ENCODE data around the gene ZNF182. TPM values are rescaled to one million over a fixed set of nuclear protein-coding genes. Genes with fewer than 3 reads are reported as not detected.
"Not testable (repeated sequence)": the region's sequence is repeated elsewhere in the genome, so short reads cannot be mapped to it uniquely, and the experiment has no call there.

The ZNF182 gene
- total RNA-seq, 6 donors from 2014 or later = 4.5 to 13.6 (median 5.0) TPM

DNA sequence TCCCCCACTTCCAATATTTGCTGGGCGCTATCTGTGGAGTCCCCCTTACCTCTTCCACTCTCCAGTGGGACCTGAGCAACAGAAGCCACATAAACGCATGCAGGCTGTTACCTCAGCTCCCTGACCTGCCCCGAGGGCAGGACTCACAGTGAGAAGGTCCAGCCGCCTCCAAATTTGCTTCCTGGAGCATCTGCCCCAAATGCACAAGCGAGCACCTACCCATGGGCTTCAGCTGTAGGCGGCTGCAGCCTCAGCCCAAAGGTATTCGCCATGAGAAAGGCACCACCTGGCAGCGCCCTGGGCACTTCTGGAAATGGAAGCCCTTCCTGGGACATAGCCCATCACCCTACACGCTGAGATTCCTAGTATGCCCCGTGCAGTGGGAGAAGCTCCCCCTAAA, 26.4 kb upstream of the ZNF182 start:
- DNase-seq (no peak), ATAC-seq (ENCODE audit: low FRiP score in 2 of 2) (no peak)
- Histone ChIP-seq H3K27me3 (no peaks in the 10 kb centered on the region), H3K27ac (no peak overlapping the region), H3K9me3 (no peaks in the 10 kb centered on the region), H3K36me3 (no peaks in the 10 kb centered on the region), H3K4me1 (peaks cover 0 to 11% (median 0%) of the 10 kb centered on the region in 4 donors), H3K4me3 (no peak overlapping the region)
- TF ChIP-seq, protein P1, sequence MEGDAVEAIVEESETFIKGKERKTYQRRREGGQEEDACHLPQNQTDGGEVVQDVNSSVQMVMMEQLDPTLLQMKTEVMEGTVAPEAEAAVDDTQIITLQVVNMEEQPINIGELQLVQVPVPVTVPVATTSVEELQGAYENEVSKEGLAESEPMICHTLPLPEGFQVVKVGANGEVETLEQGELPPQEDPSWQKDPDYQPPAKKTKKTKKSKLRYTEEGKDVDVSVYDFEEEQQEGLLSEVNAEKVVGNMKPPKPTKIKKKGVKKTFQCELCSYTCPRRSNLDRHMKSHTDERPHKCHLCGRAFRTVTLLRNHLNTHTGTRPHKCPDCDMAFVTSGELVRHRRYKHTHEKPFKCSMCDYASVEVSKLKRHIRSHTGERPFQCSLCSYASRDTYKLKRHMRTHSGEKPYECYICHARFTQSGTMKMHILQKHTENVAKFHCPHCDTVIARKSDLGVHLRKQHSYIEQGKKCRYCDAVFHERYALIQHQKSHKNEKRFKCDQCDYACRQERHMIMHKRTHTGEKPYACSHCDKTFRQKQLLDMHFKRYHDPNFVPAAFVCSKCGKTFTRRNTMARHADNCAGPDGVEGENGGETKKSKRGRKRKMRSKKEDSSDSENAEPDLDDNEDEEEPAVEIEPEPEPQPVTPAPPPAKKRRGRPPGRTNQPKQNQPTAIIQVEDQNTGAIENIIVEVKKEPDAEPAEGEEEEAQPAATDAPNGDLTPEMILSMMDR (IDR thresholded peaks at IDR 0.05) = no peak
- 78% methylated on average over 4 of the region's 10 CpGs; no CpG with 5 or more reads in 1 of the 2 donors for WGBS, 2 donors

DNA sequence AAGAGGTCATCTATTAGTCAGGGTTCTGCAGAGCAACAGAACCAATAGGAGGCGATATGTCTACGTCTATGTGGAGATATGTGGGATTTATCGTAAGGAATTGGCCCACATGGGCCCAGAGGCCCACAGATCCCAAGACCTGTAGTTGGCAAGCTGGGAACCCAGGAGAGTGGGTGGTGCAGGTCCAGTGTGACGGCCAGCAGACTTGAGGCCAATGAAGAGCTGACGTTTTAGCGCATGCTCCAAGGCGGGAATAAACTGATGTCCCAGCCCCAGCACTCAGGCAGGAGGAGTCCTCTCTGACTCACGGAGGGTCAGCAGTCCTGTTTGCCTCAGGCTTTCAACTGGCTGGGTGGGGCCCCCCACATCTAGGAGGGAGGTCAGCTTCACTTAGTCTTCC, 24.3 kb upstream of the ZNF182 start:
- no peak for DNase-seq
- no peak overlapping the region for H3K27ac ChIP-seq
- ATAC-seq (ENCODE audit: low FRiP score in 2 of 2) = no peak
- H3K4me1 ChIP-seq = peaks cover 0 to 11% (median 0%) of the 10 kb centered on the region in 4 donors
- H3K9me3 ChIP-seq = no peaks in the 10 kb centered on the region
- no peaks in the 10 kb centered on the region for H3K27me3 ChIP-seq
- TF ChIP-seq EP300 (IDR thresholded peaks at IDR 0.05) = no peak
- no peak overlapping the region for H3K4me3 ChIP-seq
- WGBS, 2 donors = 93 to 94% methylated on average over 3 to 8 of the region's 8 CpGs
- H3K36me3 ChIP-seq = no peaks in the 10 kb centered on the region

DNA sequence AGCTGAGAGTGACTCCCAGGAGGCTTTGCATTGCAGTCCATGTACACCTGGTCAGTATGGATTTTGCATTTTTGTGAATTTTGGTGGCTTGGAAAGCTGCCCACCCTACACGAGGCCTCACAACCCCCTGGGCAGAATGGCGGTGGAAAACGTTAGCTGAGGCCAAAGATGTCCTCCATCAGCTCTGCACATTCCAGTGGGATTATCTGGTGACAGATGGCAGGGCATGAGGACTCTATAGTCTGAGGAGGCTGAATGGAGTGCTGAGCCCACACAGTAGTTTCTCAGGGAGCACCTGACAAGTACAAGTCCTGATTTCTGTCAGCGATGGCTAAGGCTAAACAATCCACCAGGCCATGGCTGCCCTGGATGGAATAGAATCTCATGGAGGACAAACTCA, 23.8 kb upstream of the ZNF182 start:
- not testable (repeated sequence) for H3K9me3 ChIP-seq; H3K27me3 ChIP-seq; H3K36me3 ChIP-seq; H3K4me3 ChIP-seq; H3K27ac ChIP-seq; ATAC-seq (ENCODE audit: low FRiP score in 2 of 2); DNase-seq
- WGBS, 2 donors = 77% methylated on average over 3 of the region's 4 CpGs; no CpG with 5 or more reads in 1 of the 2 donors
- H3K4me1 ChIP-seq = peaks cover 0 to 11% (median 0%) of the 10 kb centered on the region in 4 donors

DNA sequence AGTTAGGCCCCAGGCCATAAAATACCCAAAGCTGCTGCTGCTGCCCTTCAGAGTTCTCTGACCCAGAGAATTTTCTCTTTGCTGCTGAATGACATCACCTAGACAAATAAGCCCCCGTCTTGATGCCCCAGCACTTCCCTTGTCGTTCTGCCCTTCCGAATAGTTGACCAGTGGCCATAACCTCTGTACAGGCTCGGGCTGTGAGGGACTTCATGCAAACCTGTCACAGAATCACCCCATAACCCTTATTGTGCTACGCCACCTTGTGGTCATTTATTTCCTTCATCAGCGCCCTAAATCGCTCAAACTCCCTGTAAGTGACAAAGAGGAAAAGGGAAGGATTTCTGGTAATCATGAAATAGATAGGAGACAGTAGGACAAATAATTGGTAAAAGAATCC, 21.8 kb upstream of the ZNF182 start:
- Histone ChIP-seq H3K36me3 (no peaks in the 10 kb centered on the region), H3K27me3 (no peaks in the 10 kb centered on the region), H3K4me3 (no peak overlapping the region), H3K9me3 (peaks cover 0 to 4% (median 0%) of the 10 kb centered on the region in 4 donors), H3K27ac (no peak overlapping the region), H3K4me1 (peaks cover 0 to 11% (median 0%) of the 10 kb centered on the region in 4 donors)
- TF ChIP-seq, protein P1 (IDR thresholded peaks at IDR 0.05) = peak; percentile 48 to 63 (median 58)
- TF ChIP-seq POLR2AphosphoS5 (IDR thresholded peaks at IDR 0.05) = no peak
- WGBS, 2 donors = 4 to 14% methylated on average over 5 to 7 of the region's 7 CpGs
- DNase-seq (peak in 1 of 2 donors; percentile 41), ATAC-seq (ENCODE audit: low FRiP score in 2 of 2) (peak; percentile 73 to 78)

DNA sequence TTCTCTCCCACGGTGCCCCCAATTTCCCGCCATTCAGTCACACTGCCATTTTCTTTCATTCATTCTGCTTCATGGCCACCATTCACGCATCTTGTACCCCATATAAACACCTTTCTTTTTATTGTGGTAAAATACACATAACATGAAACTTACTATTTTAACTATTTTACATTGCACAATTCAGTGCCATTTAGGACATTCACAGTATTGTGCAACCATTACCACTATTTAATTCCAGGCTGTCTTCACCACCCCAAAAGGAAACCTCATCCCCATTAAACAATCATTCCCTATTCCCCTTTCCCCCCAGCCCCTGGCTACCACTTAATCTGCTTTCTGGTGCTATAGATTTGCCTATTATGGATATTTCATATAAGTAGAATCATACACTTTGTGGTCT, 18.9 kb upstream of the ZNF182 start:
- Histone ChIP-seq H3K36me3 (no peaks in the 10 kb centered on the region), H3K27me3 (no peaks in the 10 kb centered on the region), H3K9me3 (peaks cover 0 to 4% (median 0%) of the 10 kb centered on the region in 4 donors), H3K27ac (no peak overlapping the region), H3K4me3 (no peak overlapping the region), H3K4me1 (peaks cover 0 to 11% (median 0%) of the 10 kb centered on the region in 4 donors)
- 79 to 95% methylated on average over 3 of the region's 3 CpGs for WGBS, 2 donors
- no peak for ATAC-seq (ENCODE audit: low FRiP score in 2 of 2)
- no peak for DNase-seq
- no peak for TF ChIP-seq POLR2AphosphoS5 (IDR thresholded peaks at IDR 0.05)
- no peak for TF ChIP-seq POLR2A (IDR thresholded peaks at IDR 0.05)
- TF ChIP-seq, protein P1 (IDR thresholded peaks at IDR 0.05) = no peak
- TF ChIP-seq EP300 (IDR thresholded peaks at IDR 0.05) = no peak

DNA sequence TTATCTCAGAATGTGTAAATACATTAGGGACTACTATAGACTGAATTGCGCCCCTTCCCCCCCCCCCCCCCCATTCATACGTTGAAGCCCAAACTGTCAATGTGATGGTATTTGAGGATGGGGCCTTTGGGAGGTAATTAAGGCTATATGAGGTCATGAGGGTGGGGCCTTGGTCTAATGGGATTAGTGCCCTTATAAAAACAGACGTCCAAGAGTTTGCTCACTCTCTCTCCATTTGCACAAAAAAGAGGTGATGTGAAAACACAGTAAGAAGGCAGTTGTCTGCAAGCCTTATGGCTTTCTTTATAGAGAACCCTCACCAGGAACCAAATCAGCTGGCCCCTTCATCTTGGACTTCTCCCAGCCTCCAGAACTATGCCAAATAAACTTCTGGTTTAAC, 18.3 kb upstream of the ZNF182 start:
- ATAC-seq (ENCODE audit: low FRiP score in 2 of 2) = no peak
- Histone ChIP-seq H3K36me3 (no peaks in the 10 kb centered on the region), H3K27me3 (no peaks in the 10 kb centered on the region), H3K9me3 (peaks cover 0 to 4% (median 0%) of the 10 kb centered on the region in 4 donors), H3K4me3 (peak overlapping the region in 2 of 4 donors; percentile 55 to 58), H3K27ac (peak overlapping the region in 3 of 4 donors; percentile 86 to 94 (median 93)), H3K4me1 (peaks cover 0 to 11% (median 0%) of the 10 kb centered on the region in 4 donors)
- TF ChIP-seq EP300 (IDR thresholded peaks at IDR 0.05) (no peak), POLR2A (IDR thresholded peaks at IDR 0.05) (no peak), POLR2AphosphoS5 (IDR thresholded peaks at IDR 0.05) (no peak)
- TF ChIP-seq, protein P1 (IDR thresholded peaks at IDR 0.05) = no peak
- WGBS, 2 donors = 36 to 53% methylated on average over 3 of the region's 3 CpGs
- no peak for DNase-seq

Measured in upper lobe of left lung (tissue), 6 donors.